CD4-positive, alpha-beta T cell treated with Interferon alpha-2 for 1 hour (primary cell): Measurements from ENCODE around the gene HMCN2.

Source experiments
- DNase-seq, 2 donors: peaks; one replicate each; pipeline ENCODE4 v3.0.0-alpha.2; 2020 to 2022

The HMCN2 gene

GRCh38 chr9:130309689-130310455, 44.3 kb downstream of the HMCN2 start:
- no peak for DNase-seq

- no peak for DNase-seq
Observed at GRCh38 chr9:130310456-130310855, 44.9 kb downstream of the HMCN2 start.

GRCh38 chr9:130311003-130311402, 45.4 kb downstream of the HMCN2 start:
- no peak for DNase-seq

GRCh38 chr9:130311408-130312140, 46.0 kb downstream of the HMCN2 start:
- no peak for DNase-seq

GRCh38 chr9:130313103-130313858, 47.7 kb downstream of the HMCN2 start:
- no peak for DNase-seq

GRCh38 chr9:130315446-130316226, 50.1 kb downstream of the HMCN2 start:
- no peak for DNase-seq

GRCh38 chr9:130316430-130316829, 50.9 kb downstream of the HMCN2 start:
- no peak for DNase-seq

- DNase-seq: no peak
Observed at GRCh38 chr9:130319300-130319699, 53.7 kb downstream of the HMCN2 start.

- DNase-seq: no peak
Observed at GRCh38 chr9:130319944-130320712, 54.6 kb downstream of the HMCN2 start.

GRCh38 chr9:130320723-130321481, 55.3 kb downstream of the HMCN2 start:
- no peak for DNase-seq

GRCh38 chr9:130321539-130321938, 56.0 kb downstream of the HMCN2 start:
- no peak for DNase-seq

GRCh38 chr9:130323051-130323745, 57.6 kb downstream of the HMCN2 start:
- DNase-seq: no peak

GRCh38 chr9:130325921-130326320, 60.4 kb downstream of the HMCN2 start:
- DNase-seq: no peak

- no peak for DNase-seq
Observed at GRCh38 chr9:130327070-130327780, 61.7 kb downstream of the HMCN2 start.

- DNase-seq: no peak
Observed at GRCh38 chr9:130327781-130328348, 62.3 kb downstream of the HMCN2 start.

- DNase-seq: no peak
Observed at GRCh38 chr9:130328349-130328801, 62.8 kb downstream of the HMCN2 start.

GRCh38 chr9:130329061-130329460, 63.5 kb downstream of the HMCN2 start:
- no peak for DNase-seq

- no peak for DNase-seq
Observed at GRCh38 chr9:130330202-130330862, 64.8 kb downstream of the HMCN2 start.

- DNase-seq: no peak
Observed at GRCh38 chr9:130331061-130331460, 65.5 kb downstream of the HMCN2 start.
